Neural cell (in vitro differentiated cells): ENCODE measurements around the gene DGKQ. TPM values are rescaled to one million over a fixed set of nuclear protein-coding genes. Genes with fewer than 3 reads are reported as not detected.

ENCODE experiments used
- H2AFZ ChIP-seq: fragments of 200-600, 300-800 bp; sonication (generic), shearing (Covaris generic); 2 replicates; pipeline ENCODE4 v1.6.0; 2014; ENCODE audit warnings: low read depth, mild to moderate bottlenecking, antibody characterized with exemption, low read length, moderate library complexity
- H3F3A ChIP-seq: fragments of 200-600 bp; shearing (Covaris generic); 2 replicates; pipeline ENCODE4 v1.6.1; 2016; ENCODE audit warnings: mild to moderate bottlenecking, moderate library complexity, mixed read lengths, antibody characterized with exemption, low read length; ENCODE audit not compliant: insufficient read depth, poor library complexity, severe bottlenecking
- H3K27ac ChIP-seq: fragments of 200-600, 300-800 bp; sonication (generic), shearing (Covaris generic); 2 replicates; pipeline ENCODE4 v1.5.1; 2014; ENCODE audit warnings: mild to moderate bottlenecking, low read length, moderate library complexity
- H3K27me3 ChIP-seq: fragments of 300-800, 200-600 bp; sonication (generic), shearing (Covaris generic); 2 replicates; pipeline ENCODE4 v1.6.0; 2014; ENCODE audit warnings: mild to moderate bottlenecking, low read depth, low read length, moderate library complexity; ENCODE audit not compliant: insufficient read depth
- H3K36me3 ChIP-seq: fragments of 300-800, 200-600 bp; sonication (generic), shearing (Covaris generic); 2 replicates; pipeline ENCODE4 v1.5.1; 2014; ENCODE audit warnings: mild to moderate bottlenecking, antibody characterized with exemption, low read length, moderate library complexity; ENCODE audit not compliant: insufficient read depth
- H3K4me2 ChIP-seq: fragments of 300-800, 200-600 bp; sonication (generic), shearing (Covaris generic); 2 replicates; pipeline ENCODE4 v1.6.0; 2014; ENCODE audit warnings: mild to moderate bottlenecking, low read length
- H3K4me3 ChIP-seq: fragments of 300-800, 200-600 bp; sonication (generic), shearing (Covaris generic); 2 replicates; pipeline ENCODE4 v1.5.1; 2014; ENCODE audit warnings: mild to moderate bottlenecking, low read length, moderate library complexity
- H3K79me2 ChIP-seq: fragments of 200-600 bp; shearing (Covaris generic); replicated peaks from 2 replicates; pipeline ENCODE4 v1.6.0; 2014; ENCODE audit warnings: mild to moderate bottlenecking, low read length, moderate library complexity; ENCODE audit not compliant: insufficient read depth
- H3K9ac ChIP-seq: fragments of 300-800, 200-600 bp; sonication (generic), shearing (Covaris generic); 2 replicates; pipeline ENCODE4 v1.6.1; 2016; ENCODE audit warnings: mild to moderate bottlenecking, low read length, mixed read lengths
- H3K9me2 ChIP-seq: fragments of 200-600 bp; shearing (Covaris generic); 2 replicates; pipeline ENCODE4 v1.6.1; 2016; ENCODE audit warnings: mild to moderate bottlenecking, low read length, mixed read lengths; ENCODE audit not compliant: insufficient read depth
- H3K9me3 ChIP-seq: fragments of 200-600, 300-800 bp; sonication (generic), shearing (Covaris generic); 2 replicates; pipeline ENCODE4 v1.6.1; 2016; ENCODE audit warnings: mild to moderate bottlenecking, mixed run types, low read length, moderate library complexity, mixed read lengths
- H4K20me1 ChIP-seq: fragments of 200-600 bp; shearing (Covaris generic); 2 replicates; pipeline ENCODE4 v1.6.1; 2016; ENCODE audit warnings: mild to moderate bottlenecking, mixed run types; ENCODE audit not compliant: insufficient read depth
- EP300 ChIP-seq: fragments of 450-650 bp; conservative IDR thresholded peaks from 2 replicates; pipeline ENCODE4 v1.6.1; 2014; ENCODE audit warnings: antibody characterized with exemption, mild to moderate bottlenecking, moderate library complexity; ENCODE audit not compliant: poor library complexity, severe bottlenecking
- EZH2 ChIP-seq: fragments of 200-600, 300-800 bp; shearing (Covaris generic), sonication (generic); IDR thresholded peaks from 2 replicates; pipeline ENCODE4 v1.6.1; 2014; ENCODE audit warnings: antibody characterized with exemption, low read length, borderline replicate concordance, mild to moderate bottlenecking; ENCODE audit not compliant: insufficient read depth, poor library complexity, severe bottlenecking
- MXI1 ChIP-seq: fragments of 450-650 bp; conservative IDR thresholded peaks from 2 replicates; pipeline ENCODE4 v1.6.1; 2014; ENCODE audit warnings: antibody characterized with exemption, mild to moderate bottlenecking; ENCODE audit not compliant: poor library complexity, severe bottlenecking
- POLR2AphosphoS5 ChIP-seq: IDR thresholded peaks from 2 replicates; pipeline ENCODE4 v1.6.1; 2012
- RAD21 ChIP-seq: fragments of 450-650 bp; conservative IDR thresholded peaks from 2 replicates; pipeline ENCODE4 v1.6.1; 2014; ENCODE audit warnings: antibody characterized with exemption, mild to moderate bottlenecking, moderate library complexity
- polyA plus RNA-seq: library from polyadenylated mRNA; depleted of rRNA; stranded (reverse); fragments of >200 nt; gene quantifications from 2 replicates; pipeline ENCODE4 v1.2.3, GENCODE V29; 2014
- TF ChIP-seq, protein P1 (sequence below): fragments of 450-650 bp; IDR thresholded peaks from 2 replicates; pipeline ENCODE4 v1.5.1; 2014; ENCODE audit warnings: antibody characterized with exemption, mild to moderate bottlenecking, moderate library complexity; ENCODE audit not compliant: poor library complexity, severe bottlenecking
- TF ChIP-seq, protein P2 (sequence below): IDR thresholded peaks from 2 replicates; pipeline ENCODE4 v1.6.1; 2012; ENCODE audit warnings: borderline replicate concordance

DGKQ gene
- polyA plus RNA-seq, 1 donor from 2014 or later, result 32.4 TPM

GRCh38 chr4:1022051-1022738, 48.8 kb upstream of the DGKQ start:
- Histone ChIP-seq H3F3A (no peaks in the 10 kb centered on the region), H3K9ac (no peak overlapping the region), H4K20me1 (no peaks in the 10 kb centered on the region), H3K27me3 (no peaks in the 10 kb centered on the region), H3K4me2 (no peak overlapping the region), H2AFZ (no peak overlapping the region), H3K27ac (no peak overlapping the region), H3K9me3 (no peaks in the 10 kb centered on the region), H3K36me3 (no peaks in the 10 kb centered on the region), H3K4me3 (no peak overlapping the region), H3K79me2 (peaks cover 4% of the 10 kb centered on the region), H3K9me2 (no peaks in the 10 kb centered on the region)
- TF ChIP-seq, protein P1, sequence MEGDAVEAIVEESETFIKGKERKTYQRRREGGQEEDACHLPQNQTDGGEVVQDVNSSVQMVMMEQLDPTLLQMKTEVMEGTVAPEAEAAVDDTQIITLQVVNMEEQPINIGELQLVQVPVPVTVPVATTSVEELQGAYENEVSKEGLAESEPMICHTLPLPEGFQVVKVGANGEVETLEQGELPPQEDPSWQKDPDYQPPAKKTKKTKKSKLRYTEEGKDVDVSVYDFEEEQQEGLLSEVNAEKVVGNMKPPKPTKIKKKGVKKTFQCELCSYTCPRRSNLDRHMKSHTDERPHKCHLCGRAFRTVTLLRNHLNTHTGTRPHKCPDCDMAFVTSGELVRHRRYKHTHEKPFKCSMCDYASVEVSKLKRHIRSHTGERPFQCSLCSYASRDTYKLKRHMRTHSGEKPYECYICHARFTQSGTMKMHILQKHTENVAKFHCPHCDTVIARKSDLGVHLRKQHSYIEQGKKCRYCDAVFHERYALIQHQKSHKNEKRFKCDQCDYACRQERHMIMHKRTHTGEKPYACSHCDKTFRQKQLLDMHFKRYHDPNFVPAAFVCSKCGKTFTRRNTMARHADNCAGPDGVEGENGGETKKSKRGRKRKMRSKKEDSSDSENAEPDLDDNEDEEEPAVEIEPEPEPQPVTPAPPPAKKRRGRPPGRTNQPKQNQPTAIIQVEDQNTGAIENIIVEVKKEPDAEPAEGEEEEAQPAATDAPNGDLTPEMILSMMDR, result no peak
- TF ChIP-seq, protein P2, sequence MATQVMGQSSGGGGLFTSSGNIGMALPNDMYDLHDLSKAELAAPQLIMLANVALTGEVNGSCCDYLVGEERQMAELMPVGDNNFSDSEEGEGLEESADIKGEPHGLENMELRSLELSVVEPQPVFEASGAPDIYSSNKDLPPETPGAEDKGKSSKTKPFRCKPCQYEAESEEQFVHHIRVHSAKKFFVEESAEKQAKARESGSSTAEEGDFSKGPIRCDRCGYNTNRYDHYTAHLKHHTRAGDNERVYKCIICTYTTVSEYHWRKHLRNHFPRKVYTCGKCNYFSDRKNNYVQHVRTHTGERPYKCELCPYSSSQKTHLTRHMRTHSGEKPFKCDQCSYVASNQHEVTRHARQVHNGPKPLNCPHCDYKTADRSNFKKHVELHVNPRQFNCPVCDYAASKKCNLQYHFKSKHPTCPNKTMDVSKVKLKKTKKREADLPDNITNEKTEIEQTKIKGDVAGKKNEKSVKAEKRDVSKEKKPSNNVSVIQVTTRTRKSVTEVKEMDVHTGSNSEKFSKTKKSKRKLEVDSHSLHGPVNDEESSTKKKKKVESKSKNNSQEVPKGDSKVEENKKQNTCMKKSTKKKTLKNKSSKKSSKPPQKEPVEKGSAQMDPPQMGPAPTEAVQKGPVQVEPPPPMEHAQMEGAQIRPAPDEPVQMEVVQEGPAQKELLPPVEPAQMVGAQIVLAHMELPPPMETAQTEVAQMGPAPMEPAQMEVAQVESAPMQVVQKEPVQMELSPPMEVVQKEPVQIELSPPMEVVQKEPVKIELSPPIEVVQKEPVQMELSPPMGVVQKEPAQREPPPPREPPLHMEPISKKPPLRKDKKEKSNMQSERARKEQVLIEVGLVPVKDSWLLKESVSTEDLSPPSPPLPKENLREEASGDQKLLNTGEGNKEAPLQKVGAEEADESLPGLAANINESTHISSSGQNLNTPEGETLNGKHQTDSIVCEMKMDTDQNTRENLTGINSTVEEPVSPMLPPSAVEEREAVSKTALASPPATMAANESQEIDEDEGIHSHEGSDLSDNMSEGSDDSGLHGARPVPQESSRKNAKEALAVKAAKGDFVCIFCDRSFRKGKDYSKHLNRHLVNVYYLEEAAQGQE, result no peak
- TF ChIP-seq RAD21 (no peak), POLR2AphosphoS5 (no peak), EP300 (no peak), EZH2 (no peak), MXI1 (no peak)

DNA sequence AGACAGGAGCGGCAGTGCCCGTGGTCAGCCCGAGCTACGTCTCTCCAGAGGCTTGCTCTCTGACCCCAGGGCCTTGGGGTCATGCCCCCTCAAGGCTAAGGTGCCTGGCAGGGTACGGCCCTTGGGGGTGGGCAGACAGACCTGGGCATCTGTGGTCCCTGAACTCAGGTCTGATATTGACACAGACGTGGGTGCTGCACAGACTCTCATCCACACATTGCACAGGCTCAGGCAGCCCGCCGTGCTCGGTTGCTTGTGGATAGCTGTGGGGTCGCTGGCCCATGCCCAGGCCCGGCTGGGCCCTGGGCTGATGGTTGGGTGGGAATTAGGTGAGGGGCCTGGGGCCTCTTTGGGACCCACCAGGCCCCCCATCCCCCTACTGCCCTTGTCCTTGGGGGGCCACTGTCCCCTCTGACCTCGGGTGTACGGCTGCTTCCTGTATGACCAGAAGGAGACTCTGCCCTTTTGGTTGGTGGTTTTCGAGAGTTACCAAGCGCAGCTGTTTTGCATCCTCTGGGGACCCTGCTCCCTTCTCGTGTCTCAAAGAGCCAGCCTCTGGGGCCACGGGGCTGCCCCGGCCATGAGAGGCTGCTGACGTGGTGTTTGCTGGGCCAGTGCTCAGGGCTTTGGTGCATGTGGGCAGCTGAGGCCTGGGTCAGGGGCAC, 48.1 kb upstream of the DGKQ start:
- Histone ChIP-seq H3K9me3 (no peaks in the 10 kb centered on the region), H3K27ac (no peak overlapping the region), H3K9me2 (no peaks in the 10 kb centered on the region), H2AFZ (no peak overlapping the region), H4K20me1 (no peaks in the 10 kb centered on the region), H3K4me2 (no peak overlapping the region), H3F3A (no peaks in the 10 kb centered on the region), H3K36me3 (no peaks in the 10 kb centered on the region), H3K27me3 (no peaks in the 10 kb centered on the region), H3K4me3 (no peak overlapping the region), H3K79me2 (peaks cover 4% of the 10 kb centered on the region), H3K9ac (no peak overlapping the region)
- TF ChIP-seq, protein P1, result no peak
